IMR-90 (cell line): ENCODE results near the gene ADH1A. TPM values are rescaled to one million over a fixed set of nuclear protein-coding genes. Genes with fewer than 3 reads are reported as not detected.

Experiments
- ATAC-seq: fragments of 200-7000 bp; cut with Tn5 transposase; 2 replicates; pipeline ENCODE4 v1.9.1; 2020; ENCODE audit warnings: low read depth, mild to moderate bottlenecking, moderate library complexity
- BruUV-seq: library from RNA; stranded (reverse); fragments of 400-500 nt; replicated peaks from 2 replicates; lab custom pipeline; 2021; lab: Mats Ljungman, UMichigan
- CTCF ChIA-PET: fragments of 300-600 bp; formaldehyde crosslinking; extraction: SDS; loops from one replicate; lab custom pipeline; 2021; ENCODE audit warnings: antibody characterized with exemption; lab: Yijun Ruan, JAX
- POLR2A ChIA-PET: fragments of 300-600 bp; sonication (Branson Sonifier 250); formaldehyde crosslinking; loops from one replicate; lab custom pipeline; 2022; ENCODE audit warnings: antibody characterized with exemption; ENCODE audit not compliant: unreplicated experiment; lab: Charles Lee
- DNase-seq: peaks from one replicate; pipeline ENCODE4 v3.0.0; 2013
- H2AFZ ChIP-seq: replicated peaks from 2 replicates; pipeline ENCODE3; 2013; ENCODE audit warnings: low read length, mild to moderate bottlenecking; ENCODE audit not compliant: poor library complexity
- H2AK5ac ChIP-seq: 2 replicates; pipeline ENCODE4 v1.6.1; 2013; ENCODE audit warnings: low read depth, low read length, inconsistent platforms
- H2AK9ac ChIP-seq: replicated peaks from 2 replicates; pipeline ENCODE3; 2013; ENCODE audit warnings: mild to moderate bottlenecking, low read depth, low read length, moderate library complexity; ENCODE audit not compliant: poor library complexity
- H2BK120ac ChIP-seq: 2 replicates; pipeline ENCODE4 v1.6.1; 2013; ENCODE audit warnings: low read depth, low read length, inconsistent platforms
- H2BK15ac ChIP-seq: 3 replicates; pipeline ENCODE4 v1.6.1; 2013; ENCODE audit warnings: low read depth, low read length, inconsistent platforms
- H2BK20ac ChIP-seq: 2 replicates; pipeline ENCODE4 v1.6.1; 2013; ENCODE audit warnings: low read depth, mild to moderate bottlenecking, inconsistent platforms, low read length, moderate library complexity
- H2BK5ac ChIP-seq: 2 replicates; pipeline ENCODE4 v1.6.1; 2013; ENCODE audit warnings: mild to moderate bottlenecking, low read depth, low read length, inconsistent platforms; ENCODE audit not compliant: poor library complexity, severe bottlenecking
- H3K14ac ChIP-seq: replicated peaks from 2 replicates; pipeline ENCODE4 v1.6.1; 2013; ENCODE audit warnings: low read depth, low read length, inconsistent platforms
- H3K18ac ChIP-seq: 2 replicates; pipeline ENCODE4 v1.6.1; 2013; ENCODE audit warnings: low read depth, low read length, control low read depth
- H3K23ac ChIP-seq: 2 replicates; pipeline ENCODE4 v1.6.1; 2013; ENCODE audit warnings: low read depth, low read length, inconsistent platforms
- H3K27ac ChIP-seq: 2 replicates; pipeline ENCODE4 v1.5.1; 2013; ENCODE audit warnings: mild to moderate bottlenecking, control low read depth, low read length; ENCODE audit not compliant: insufficient read depth
- H3K27me3 ChIP-seq: 2 replicates; pipeline ENCODE4 v1.6.1; 2013; ENCODE audit warnings: low read length; ENCODE audit not compliant: control insufficient read depth, insufficient read depth
- H3K36me3 ChIP-seq: 2 replicates; pipeline ENCODE4 v1.6.1; 2013; ENCODE audit warnings: low read length, mixed read lengths; ENCODE audit not compliant: control insufficient read depth, insufficient read depth
- H3K4ac ChIP-seq: 2 replicates; pipeline ENCODE4 v1.6.1; 2013; ENCODE audit warnings: low read depth, low read length, inconsistent platforms
- H3K4me1 ChIP-seq: 2 replicates; pipeline ENCODE4 v1.6.1; 2013; ENCODE audit warnings: low read length, mixed read lengths; ENCODE audit not compliant: control insufficient read depth, insufficient read depth
- H3K4me2 ChIP-seq: 2 replicates; pipeline ENCODE4 v1.6.1; 2013; ENCODE audit warnings: low read depth, mild to moderate bottlenecking, control low read depth, low read length, moderate library complexity
- H3K4me3 ChIP-seq: 2 replicates; pipeline ENCODE4 v1.5.1; 2013; ENCODE audit warnings: low read depth, mild to moderate bottlenecking, control low read depth, low read length, moderate library complexity; ENCODE audit not compliant: insufficient read depth
- H3K56ac ChIP-seq: 2 replicates; pipeline ENCODE4 v1.6.1; 2013; ENCODE audit warnings: low read length, inconsistent platforms; ENCODE audit not compliant: insufficient read depth; ENCODE audit errors: extremely low read depth
- H3K79me1 ChIP-seq, 2 experiments: 2 replicates each; pipeline ENCODE4 v1.6.1; 2013; ENCODE audit warnings: low read length in 2 of 2, inconsistent platforms in 1 of 2, low read depth in 1 of 2
- H3K9ac ChIP-seq: 2 replicates; pipeline ENCODE4 v1.6.1; 2013; ENCODE audit warnings: low read depth, low read length, control low read depth
- H3K9me1 ChIP-seq: 2 replicates; pipeline ENCODE4 v1.6.1; 2013; ENCODE audit warnings: low read length, inconsistent platforms; ENCODE audit not compliant: insufficient read depth
- H3K9me3 ChIP-seq: 2 replicates; pipeline ENCODE4 v1.6.1; 2013; ENCODE audit warnings: low read length; ENCODE audit not compliant: control insufficient read depth, insufficient read depth
- H4K20me1 ChIP-seq: 2 replicates; pipeline ENCODE4 v1.6.1; 2013; ENCODE audit warnings: low read length, inconsistent platforms; ENCODE audit not compliant: insufficient read depth
- H4K5ac ChIP-seq: 2 replicates; pipeline ENCODE4 v1.6.1; 2013; ENCODE audit warnings: mild to moderate bottlenecking, low read depth, low read length, control low read depth
- H4K8ac ChIP-seq, 2 experiments: 2 replicates each; pipeline ENCODE4 v1.6.1; 2013; ENCODE audit warnings: low read depth in 2 of 2, low read length in 2 of 2, control low read depth in 1 of 2, inconsistent platforms in 1 of 2
- H4K91ac ChIP-seq: 2 replicates; pipeline ENCODE4 v1.6.1; 2013; ENCODE audit warnings: low read depth, low read length, inconsistent platforms; ENCODE audit not compliant: insufficient read depth
- BHLHE40 ChIP-seq: fragments of 150-350 bp; IDR thresholded peaks from 2 replicates; pipeline ENCODE4 v1.6.1; 2016; ENCODE audit warnings: mild to moderate bottlenecking, low read depth, low read length
- CEBPB ChIP-seq: IDR thresholded peaks from 2 replicates; pipeline ENCODE4 v1.6.1; 2012; ENCODE audit warnings: low read depth, low read length, improper control_type of control experiment
- CTCF ChIP-seq: conservative IDR thresholded peaks from 2 replicates; pipeline ENCODE4 v1.5.1; 2012; ENCODE audit warnings: mild to moderate bottlenecking, low read depth, low read length, improper control_type of control experiment
- MAFK ChIP-seq: IDR thresholded peaks from 2 replicates; pipeline ENCODE4 v1.6.1; 2012; ENCODE audit warnings: low read depth, low read length, improper control_type of control experiment
- RFX5 ChIP-seq: IDR thresholded peaks from 2 replicates; pipeline ENCODE4 v1.8.0; 2012; ENCODE audit warnings: low read depth, mild to moderate bottlenecking, low read length, moderate library complexity
- USF2 ChIP-seq: fragments of 150-350 bp; IDR thresholded peaks from 2 replicates; pipeline ENCODE4 v1.6.1; 2017; ENCODE audit warnings: mild to moderate bottlenecking, antibody characterized with exemption, low read length, low read depth
- WGBS, 2 experiments: methylation state at CpG; one replicate each; pipeline versions ENCODE4 v1.1.5 to v1.1.7; 2013; ENCODE audit warnings: missing lambda C conversion rate in 2 of 2; ENCODE audit not compliant: insufficient read length in 1 of 2; ENCODE audit errors: extremely low coverage in 2 of 2; 5-methylcytosine and 5-hydroxymethylcytosine counted together
- dilution Hi-C: fragments of 300-500 bp; cut with HindIII; formaldehyde crosslinking; loops from one replicate; pipeline ENCODE4 v1.14.3; 2018; ENCODE audit warnings: low sequenced_read_pairs; ENCODE audit not compliant: unreplicated experiment
- in situ Hi-C: fragments of 300-500 bp; cut with MboI; formaldehyde crosslinking; loops from 3 replicates; pipeline ENCODE4 v1.14.3; 2019; ENCODE audit warnings: low sequenced_read_pairs, inconsistent platforms, mixed read lengths
- intact Hi-C: fragments of 100-400 bp; cut with micrococcal nuclease; formaldehyde crosslinking; loops from 2 replicates; pipeline ENCODE4 v1.10.0; 2022
- polyA plus RNA-seq, 3 experiments: library from polyadenylated mRNA; depleted of rRNA; stranded (reverse); fragments of >200 nt; gene quantifications; 2 replicates each; pipeline ENCODE4 v1.2.3, GENCODE V29; 2012; ENCODE audit warnings: low replicate concordance in 1 of 3
- total RNA-seq: library from RNA; depleted of rRNA; stranded (reverse); fragments of >200 nt; gene quantifications from 2 replicates; pipeline ENCODE4 v1.2.3, GENCODE V29; 2012

ADH1A gene
- total and polyA plus RNA-seq, 2 of the 4 experiments (the other 2 are of a cell fraction) = not detected

- no peak overlapping the region for H3K56ac ChIP-seq
- no peak overlapping the region for H3K18ac ChIP-seq
- intact Hi-C loops = no loop called here
- H3K79me1 ChIP-seq = no peaks in the 10 kb centered on the region
- no peak overlapping the region for H4K5ac ChIP-seq
- H3K9me3 ChIP-seq = no peaks in the 10 kb centered on the region
- H2BK15ac ChIP-seq = no peak overlapping the region
- no peak overlapping the region for H3K23ac ChIP-seq
- H4K8ac ChIP-seq = no peak overlapping the region
- H2BK120ac ChIP-seq = no peak overlapping the region
- TF ChIP-seq BHLHE40 = no peak
- TF ChIP-seq MAFK = no peak
- TF ChIP-seq CEBPB = no peak
- TF ChIP-seq RFX5 = no peak
- no peak for TF ChIP-seq USF2
- no peak for TF ChIP-seq CTCF
- H3K4me2 ChIP-seq = no peak overlapping the region
- dilution Hi-C loops = no loop called here
- no peaks in the 10 kb centered on the region for H3K9me1 ChIP-seq
- H3K9ac ChIP-seq = no peak overlapping the region
- no peak overlapping the region for H2BK5ac ChIP-seq
- H2AFZ ChIP-seq = no peak overlapping the region
- ChIA-PET POLR2A (no interaction called here), CTCF (no interaction called here)
- no TSS peak for BruUV-seq
- H4K91ac ChIP-seq = no peak overlapping the region
- no peak overlapping the region for H3K4ac ChIP-seq
- no peaks in the 10 kb centered on the region for H3K4me1 ChIP-seq
- H3K14ac ChIP-seq = no peak overlapping the region
- ATAC-seq (no peak), DNase-seq (no peak)
- no peak overlapping the region for H2AK5ac ChIP-seq
- H3K4me3 ChIP-seq = no peak overlapping the region
- H3K27ac ChIP-seq = no peak overlapping the region
- H2AK9ac ChIP-seq = no peak overlapping the region
- in situ Hi-C loops = no loop called here
- no peaks in the 10 kb centered on the region for H4K20me1 ChIP-seq
- H2BK20ac ChIP-seq = no peak overlapping the region
- no peaks in the 10 kb centered on the region for H3K36me3 ChIP-seq
- WGBS, 2 experiments = no CpG with 5 or more reads among the region's 2 CpGs
- H3K27me3 ChIP-seq = no peaks in the 10 kb centered on the region
Measured at GRCh38 chr4:99276417-99276816, 14.4 kb downstream of the ADH1A start.
